HUES64 (cell line): ENCODE results near the gene BRINP1.

Source experiments
- H3K27ac ChIP-seq: 2 replicates; pipeline ENCODE4 v1.7.0; 2013; ENCODE audit warnings: low read depth, low read length, inconsistent platforms
- H3K27me3 ChIP-seq: 2 replicates; pipeline ENCODE4 v1.6.1; 2013; ENCODE audit warnings: mild to moderate bottlenecking, low read length; ENCODE audit not compliant: insufficient read depth
- H3K36me3 ChIP-seq: 2 replicates; pipeline ENCODE4 v1.6.1; 2013; ENCODE audit warnings: mild to moderate bottlenecking, low read length; ENCODE audit not compliant: insufficient read depth
- H3K4me1 ChIP-seq: 2 replicates; pipeline ENCODE4 v1.6.1; 2013; ENCODE audit warnings: mild to moderate bottlenecking, low read length, moderate library complexity; ENCODE audit not compliant: insufficient read depth
- H3K4me3 ChIP-seq: 2 replicates; pipeline ENCODE4 v1.5.1; 2013; ENCODE audit warnings: mild to moderate bottlenecking, low read length, moderate library complexity
- H3K9ac ChIP-seq: 2 replicates; pipeline ENCODE4 v1.6.1; 2013; ENCODE audit warnings: mild to moderate bottlenecking, low read depth, low read length
- H3K9me3 ChIP-seq: 2 replicates; pipeline ENCODE4 v1.6.1; 2013; ENCODE audit warnings: low read depth, low read length; ENCODE audit not compliant: insufficient read depth
- WGBS: fragments of 150-250, 120-280 bp; methylation state at CpG from one replicate; pipeline ENCODE4 v1.1.7; 2013; ENCODE audit warnings: missing lambda C conversion rate; 5-methylcytosine and 5-hydroxymethylcytosine counted together

The BRINP1 gene

DNA sequence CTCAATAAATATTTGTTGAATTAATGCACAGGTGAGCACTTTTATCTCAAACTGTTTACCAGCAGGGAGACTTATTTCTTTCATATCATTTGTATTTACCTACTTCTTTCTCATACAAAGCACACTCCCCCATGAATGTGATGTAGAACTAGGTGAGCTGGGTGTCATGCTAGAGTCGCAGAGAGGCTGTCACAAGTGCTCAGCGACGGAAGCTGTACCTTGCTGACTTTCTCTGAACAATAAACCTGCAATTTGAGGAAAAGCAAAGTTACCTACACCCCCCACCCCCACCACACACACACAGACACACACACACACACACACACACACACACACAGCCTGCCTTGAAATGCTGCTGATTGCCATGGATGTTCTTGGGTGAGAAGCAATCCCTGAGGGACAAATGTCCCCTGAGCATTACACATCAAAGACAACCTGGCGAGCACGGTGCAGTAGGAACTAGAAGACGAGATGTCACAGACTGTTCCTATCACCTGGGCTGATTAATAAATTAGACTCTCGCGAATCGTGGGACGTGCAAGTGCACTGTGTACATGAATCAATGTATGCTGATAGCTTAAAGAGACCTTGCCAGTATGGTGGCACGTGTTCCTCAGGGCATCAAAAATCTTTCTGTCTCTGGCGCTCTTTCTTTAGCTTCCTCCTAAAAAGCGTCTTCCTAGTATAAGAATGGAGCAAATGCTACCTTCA lies 66.1 kb downstream of the BRINP1 start:
- Histone ChIP-seq H3K27me3 (no peaks in the 10 kb centered on the region), H3K4me1 (peaks cover 30% of the 10 kb centered on the region), H3K27ac (no peak overlapping the region), H3K9ac (no peak overlapping the region), H3K36me3 (no peaks in the 10 kb centered on the region), H3K4me3 (no peak overlapping the region), H3K9me3 (no peaks in the 10 kb centered on the region)
- WGBS, result 86% methylated on average over 13 of the region's 13 CpGs

DNA sequence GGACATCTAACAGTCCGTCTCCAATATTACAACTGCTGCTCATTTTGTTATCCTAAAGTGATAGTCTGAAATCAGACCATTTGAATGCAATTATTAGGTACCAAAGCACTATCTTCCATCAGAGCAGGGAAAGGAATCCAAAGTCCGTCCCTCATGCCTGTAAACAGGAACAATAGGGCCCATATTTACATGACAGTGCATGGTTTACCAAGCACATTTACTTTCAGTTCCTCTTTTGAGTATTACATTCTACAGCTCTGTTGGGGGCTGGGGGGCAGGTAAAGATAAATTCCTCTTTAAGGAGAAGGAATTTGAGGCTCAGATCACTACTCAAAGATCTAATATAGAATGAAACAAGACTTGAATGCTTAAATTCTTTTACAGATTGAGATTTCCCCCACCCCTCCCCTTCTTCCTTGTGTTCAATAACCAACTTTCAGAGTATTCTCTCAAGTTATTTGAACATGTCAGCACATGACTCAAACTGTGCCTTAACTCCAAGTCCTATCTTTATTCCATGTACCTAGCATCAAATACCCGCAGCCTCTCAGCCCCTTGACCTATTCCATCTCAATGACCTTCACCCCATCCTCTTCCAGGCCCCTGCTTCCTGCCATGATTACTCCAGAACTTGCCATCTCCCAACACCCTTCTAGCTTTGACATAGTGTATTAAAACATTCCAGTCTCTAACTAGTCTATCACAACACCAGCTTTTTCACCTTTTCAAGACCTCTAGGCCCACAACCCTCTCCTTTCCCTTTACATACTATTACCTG lies 71.0 kb downstream of the BRINP1 start:
- Histone ChIP-seq H3K4me1 (peaks cover 34% of the 10 kb centered on the region), H3K4me3 (peak overlapping the region; percentile 30), H3K27ac (peak overlapping the region; percentile 88), H3K9me3 (no peaks in the 10 kb centered on the region), H3K9ac (peak overlapping the region; percentile 30; the same call in 1 of the 2 replicates), H3K36me3 (no peaks in the 10 kb centered on the region), H3K27me3 (no peaks in the 10 kb centered on the region)
- WGBS, result 22% methylated on average over 3 of the region's 3 CpGs

DNA sequence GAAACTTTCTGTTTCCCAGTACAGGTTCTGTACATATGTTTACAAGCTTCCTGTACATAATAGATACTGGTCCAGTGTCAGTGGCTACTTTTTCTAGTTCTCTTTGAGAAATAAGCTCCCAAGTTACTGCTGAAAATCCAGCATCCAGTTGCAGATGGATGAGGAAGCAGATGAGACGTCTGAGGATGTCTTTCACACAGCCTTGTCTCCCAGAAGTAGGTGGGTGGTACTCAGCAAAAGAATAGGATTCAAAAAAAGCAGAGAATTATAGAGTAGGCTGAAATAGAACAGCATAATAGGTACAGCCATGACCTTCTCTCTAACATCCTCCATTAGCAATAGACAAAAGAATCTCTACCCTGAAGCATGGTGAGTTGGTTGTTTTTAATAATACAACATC lies 77.7 kb downstream of the BRINP1 start:
- no peaks in the 10 kb centered on the region for H3K36me3 ChIP-seq
- H3K4me3 ChIP-seq, result no peak overlapping the region
- H3K4me1 ChIP-seq, result peaks cover 49% of the 10 kb centered on the region
- no peaks in the 10 kb centered on the region for H3K27me3 ChIP-seq
- H3K9ac ChIP-seq, result no peak overlapping the region
- H3K9me3 ChIP-seq, result no peaks in the 10 kb centered on the region
- no peak overlapping the region for H3K27ac ChIP-seq
- WGBS, result 63% methylated on average over 1 of the region's 1 CpG

DNA sequence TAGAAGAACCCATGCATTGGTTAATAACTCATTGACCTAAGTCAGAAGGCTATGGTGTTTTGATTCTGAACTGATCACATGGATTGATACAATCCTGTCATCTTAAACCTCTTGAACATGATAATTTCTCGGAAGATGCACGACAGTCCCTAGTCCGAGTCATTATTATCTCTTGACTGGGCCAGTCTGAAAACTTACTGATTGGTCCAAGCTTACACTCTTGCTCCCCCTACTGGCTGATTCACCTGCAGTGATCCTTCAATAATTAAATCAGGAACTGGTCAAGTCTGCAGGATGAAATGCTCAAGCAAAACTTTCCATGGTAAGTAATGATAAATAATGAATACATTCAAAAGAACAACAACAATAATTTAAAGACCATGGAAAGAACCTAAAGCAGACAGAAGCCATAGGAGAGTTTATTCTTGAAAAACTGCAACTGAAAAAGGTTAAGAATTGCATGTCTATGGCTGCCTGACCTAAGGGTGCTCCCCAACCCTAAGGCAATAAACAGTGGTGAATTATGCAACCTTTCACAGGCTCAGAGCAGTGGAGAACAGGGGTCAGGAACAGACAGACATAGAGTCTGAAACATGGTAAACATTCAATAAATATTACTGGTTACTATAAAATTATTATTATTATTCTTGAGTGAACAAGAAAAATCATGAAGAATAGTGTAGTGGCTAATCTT lies 79.3 kb downstream of the BRINP1 start:
- 88% methylated on average over 3 of the region's 3 CpGs for WGBS
- Histone ChIP-seq H3K9me3 (no peaks in the 10 kb centered on the region), H3K4me3 (no peak overlapping the region), H3K9ac (no peak overlapping the region), H3K36me3 (no peaks in the 10 kb centered on the region), H3K4me1 (peaks cover 49% of the 10 kb centered on the region), H3K27me3 (no peaks in the 10 kb centered on the region), H3K27ac (no peak overlapping the region)

DNA sequence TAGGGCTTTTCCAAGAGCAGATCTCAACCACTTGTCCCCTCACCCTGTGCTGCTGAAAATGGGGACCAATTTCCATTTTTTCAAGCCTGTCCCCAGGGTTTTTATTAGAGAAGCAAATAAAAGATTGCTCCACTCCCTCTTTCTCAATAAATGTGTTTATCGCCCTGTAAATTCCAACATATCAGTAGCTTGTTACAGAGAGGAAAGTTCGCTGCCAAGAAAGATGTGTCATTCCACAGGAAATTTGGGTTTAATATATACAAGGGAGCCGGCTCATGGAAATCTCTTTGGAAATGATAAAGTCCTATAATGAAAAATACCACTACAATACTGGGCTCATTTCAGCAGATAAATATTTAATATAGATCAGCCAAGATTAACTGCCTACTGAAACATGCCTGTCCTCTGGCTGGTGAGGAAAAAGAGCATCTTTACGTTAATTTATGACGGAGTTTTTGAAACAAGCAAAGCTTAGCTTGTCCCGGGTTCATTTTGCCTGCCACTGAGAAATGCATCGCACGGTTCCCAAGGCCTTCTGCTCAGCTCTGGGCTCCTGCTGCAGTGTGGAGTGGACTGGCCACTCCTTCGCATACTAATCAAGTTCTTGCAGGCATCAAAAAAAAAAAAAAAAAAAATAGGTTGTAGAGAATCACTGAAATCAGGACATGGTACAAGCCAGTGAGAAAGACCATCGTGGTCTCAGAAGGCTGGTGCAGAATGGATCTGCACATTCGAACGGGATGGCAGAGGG lies 84.5 kb downstream of the BRINP1 start:
- Histone ChIP-seq H3K36me3 (no peaks in the 10 kb centered on the region), H3K27me3 (no peaks in the 10 kb centered on the region), H3K9me3 (no peaks in the 10 kb centered on the region), H3K4me3 (no peak overlapping the region), H3K4me1 (peaks cover 61% of the 10 kb centered on the region), H3K9ac (no peak overlapping the region), H3K27ac (no peak overlapping the region)
- 82% methylated on average over 10 of the region's 12 CpGs for WGBS

DNA sequence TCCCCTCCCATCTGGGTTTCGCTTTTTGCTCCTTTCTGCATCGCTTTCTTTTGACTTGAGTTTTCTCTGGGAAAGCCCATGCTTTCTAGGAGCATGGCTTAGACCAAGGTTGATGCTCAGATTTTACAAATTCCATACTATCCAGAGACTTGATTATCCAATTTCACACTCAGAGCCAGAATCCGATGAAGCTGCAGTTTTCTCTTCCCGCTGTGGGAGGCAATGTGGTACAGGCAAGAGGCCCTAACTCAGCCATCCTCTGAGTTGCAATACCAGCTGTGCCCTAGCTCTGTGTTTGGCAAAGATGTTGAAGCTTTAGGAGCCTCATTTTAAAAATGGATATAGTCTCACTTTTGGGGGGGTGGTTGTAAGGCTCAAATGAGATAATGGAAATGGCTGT lies 85.1 kb downstream of the BRINP1 start:
- H3K9me3 ChIP-seq, result no peaks in the 10 kb centered on the region
- peak overlapping the region; percentile 45; the same call in 1 of the 2 replicates for H3K4me3 ChIP-seq
- no peaks in the 10 kb centered on the region for H3K36me3 ChIP-seq
- H3K9ac ChIP-seq, result no peak overlapping the region
- H3K27me3 ChIP-seq, result no peaks in the 10 kb centered on the region
- no peak overlapping the region for H3K27ac ChIP-seq
- 43% methylated on average over 4 of the region's 4 CpGs for WGBS
- peaks cover 61% of the 10 kb centered on the region for H3K4me1 ChIP-seq

DNA sequence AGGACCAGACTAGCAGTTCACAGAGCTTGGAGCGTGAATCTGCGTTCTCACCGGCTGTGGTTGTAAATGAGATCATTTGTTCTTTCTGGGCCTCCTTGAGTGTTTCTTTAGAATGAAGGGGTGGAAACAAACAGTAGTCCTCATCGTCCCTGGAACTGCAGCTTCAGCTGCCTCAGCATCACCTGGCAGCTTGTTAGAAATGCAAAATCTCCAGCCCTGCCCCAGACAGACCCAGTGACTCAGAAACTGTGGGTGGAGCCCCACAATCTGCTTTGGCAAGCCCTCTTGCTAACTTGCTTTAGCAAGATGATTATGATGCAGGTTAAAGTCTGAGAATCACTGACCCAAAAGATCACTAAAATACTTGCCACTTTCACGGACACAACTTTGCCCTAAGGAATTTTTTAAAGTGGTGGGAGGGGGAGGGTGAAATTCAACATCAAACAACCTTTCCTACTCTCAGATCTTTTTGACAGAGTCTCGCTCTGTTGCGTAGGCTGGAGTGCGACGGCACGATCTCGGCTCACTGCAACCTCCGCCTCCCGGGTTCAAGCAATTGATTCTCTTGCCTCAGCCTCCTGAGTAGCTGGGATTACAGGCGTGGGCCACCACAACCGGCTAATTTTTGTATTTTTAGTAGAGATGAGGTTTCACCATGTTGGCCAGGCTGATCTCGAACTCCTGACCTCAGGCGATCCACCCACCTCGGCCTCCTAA lies 86.0 kb downstream of the BRINP1 start:
- WGBS, result 20% methylated on average over 17 of the region's 18 CpGs
- no peaks in the 10 kb centered on the region for H3K36me3 ChIP-seq
- peaks cover 59% of the 10 kb centered on the region for H3K4me1 ChIP-seq

DNA sequence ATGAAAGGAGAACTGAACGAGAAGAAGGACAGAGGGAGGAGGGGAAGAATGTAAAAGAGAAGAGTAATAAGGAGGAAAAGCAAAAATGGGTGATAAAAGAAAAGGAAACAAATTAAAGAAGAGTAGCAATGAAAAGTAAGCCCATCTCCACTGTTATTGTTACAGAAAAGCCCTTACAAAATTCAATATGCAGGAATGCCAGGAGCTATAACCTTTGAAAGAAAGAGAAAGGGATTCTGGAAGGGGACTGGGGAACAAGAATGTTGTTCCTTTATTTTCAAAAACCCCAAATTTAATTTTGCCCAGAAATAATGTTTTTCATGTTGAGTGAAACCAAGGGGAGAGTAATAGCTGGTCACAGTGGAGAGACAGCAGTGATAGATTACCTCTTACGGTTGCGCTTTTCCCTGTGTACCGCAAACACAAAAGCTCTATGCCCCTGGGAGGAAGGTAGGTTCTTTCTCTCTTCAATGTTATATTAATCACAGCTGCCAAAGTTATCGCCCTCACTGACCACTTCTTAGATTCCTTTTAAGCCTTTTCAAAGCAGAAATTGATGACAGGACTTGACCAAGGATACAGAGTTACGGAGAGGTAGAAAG lies 86.7 kb downstream of the BRINP1 start:
- H3K4me3 ChIP-seq, result peak overlapping the region; percentile 45
- peak overlapping the region; percentile 98 for H3K27ac ChIP-seq
- peaks cover 57% of the 10 kb centered on the region for H3K4me1 ChIP-seq
- H3K9me3 ChIP-seq, result no peaks in the 10 kb centered on the region
- 14% methylated on average over 6 of the region's 6 CpGs for WGBS
- H3K27me3 ChIP-seq, result no peaks in the 10 kb centered on the region
- no peaks in the 10 kb centered on the region for H3K36me3 ChIP-seq
- H3K9ac ChIP-seq, result peak overlapping the region; percentile 58

More for the DNA sequence above, 86.0 kb downstream of the BRINP1 start:
- peak overlapping the region; percentile 58 for H3K9ac ChIP-seq
- H3K27me3 ChIP-seq, result no peaks in the 10 kb centered on the region
- H3K27ac ChIP-seq, result peak overlapping the region; percentile 98
- no peaks in the 10 kb centered on the region for H3K9me3 ChIP-seq
- peak overlapping the region; percentile 45 for H3K4me3 ChIP-seq

DNA sequence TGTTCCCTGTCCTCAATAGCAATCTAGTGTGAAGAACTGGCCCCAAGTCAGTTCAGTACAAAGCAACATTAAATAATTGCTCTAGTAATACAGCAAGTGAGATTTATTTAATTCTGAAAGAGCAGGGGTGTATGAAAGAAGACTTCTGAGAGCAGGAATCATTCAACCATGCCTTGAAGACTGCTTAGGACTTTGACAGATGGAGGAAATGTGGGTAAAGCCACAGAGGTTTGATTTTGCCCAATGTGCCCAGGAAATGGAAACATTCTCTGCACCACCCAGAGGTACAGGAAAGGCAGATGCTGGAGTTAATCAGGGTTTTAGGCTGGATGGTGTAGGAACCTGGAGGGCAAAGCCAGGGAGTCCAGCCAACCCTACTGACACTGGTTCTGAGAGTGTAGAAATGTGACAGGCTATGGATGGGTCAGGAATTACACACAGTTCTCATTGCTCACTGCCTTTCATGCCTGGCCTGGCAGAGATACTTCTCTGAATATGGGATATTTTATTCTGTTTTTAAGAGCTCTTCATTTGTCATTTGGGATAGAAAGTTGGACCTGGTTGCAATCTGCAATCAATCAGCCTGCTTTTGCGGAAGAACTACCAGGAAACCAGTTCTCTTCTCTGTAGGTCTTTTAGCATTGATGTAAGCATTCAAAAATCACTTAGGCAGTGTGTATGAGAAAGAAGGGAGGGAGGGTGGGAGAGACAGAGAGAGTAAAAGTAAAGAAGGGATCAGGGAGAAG lies 88.3 kb downstream of the BRINP1 start:
- Histone ChIP-seq H3K9me3 (no peaks in the 10 kb centered on the region), H3K4me1 (peaks cover 51% of the 10 kb centered on the region), H3K27ac (no peak overlapping the region), H3K36me3 (no peaks in the 10 kb centered on the region), H3K27me3 (no peaks in the 10 kb centered on the region), H3K9ac (no peak overlapping the region), H3K4me3 (no peak overlapping the region)
- WGBS, result 96% methylated on average over 1 of the region's 1 CpG
